GM20000 (cell line): Measurements from ENCODE around the gene ANTXR2.

Experiments used
- DNase-seq: peaks from one replicate; pipeline ENCODE4 v3.0.0; 2012; ENCODE audit warnings: low spot score
- CTCF ChIP-seq: IDR thresholded peaks from 2 replicates; pipeline ENCODE4 v1.5.1; 2012; ENCODE audit warnings: mild to moderate bottlenecking, control low read depth; ENCODE audit errors: extremely low read depth, missing control alignments

Gene ANTXR2

GRCh38 chr4:80091688-80092087 lies 18.7 kb upstream of the ANTXR2 start:
- DNase-seq, result no peak
- TF ChIP-seq CTCF, result no peak

DNA sequence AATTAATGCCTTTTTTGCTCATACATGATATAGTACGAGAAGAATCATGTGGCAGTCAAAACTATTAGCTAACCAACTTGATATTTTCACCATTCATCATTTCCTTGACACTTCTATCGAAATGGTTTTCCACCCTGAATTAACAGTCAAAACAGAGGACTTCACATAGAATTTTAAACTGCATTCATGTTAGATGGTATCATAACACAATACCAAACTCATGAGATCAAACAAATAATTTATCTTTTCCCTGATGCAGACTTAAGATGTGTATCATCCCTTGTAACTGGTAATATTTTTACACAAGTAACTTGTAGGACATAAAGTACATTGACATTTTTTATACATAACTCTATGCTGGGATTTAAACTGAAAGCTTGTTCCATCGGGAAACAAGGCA lies 18.2 kb upstream of the ANTXR2 start:
- no peak for DNase-seq
- no peak for TF ChIP-seq CTCF

- DNase-seq, result no peak
- TF ChIP-seq CTCF, result no peak
Observed at GRCh38 chr4:80090090-80090489, 17.1 kb upstream of the ANTXR2 start.

DNA sequence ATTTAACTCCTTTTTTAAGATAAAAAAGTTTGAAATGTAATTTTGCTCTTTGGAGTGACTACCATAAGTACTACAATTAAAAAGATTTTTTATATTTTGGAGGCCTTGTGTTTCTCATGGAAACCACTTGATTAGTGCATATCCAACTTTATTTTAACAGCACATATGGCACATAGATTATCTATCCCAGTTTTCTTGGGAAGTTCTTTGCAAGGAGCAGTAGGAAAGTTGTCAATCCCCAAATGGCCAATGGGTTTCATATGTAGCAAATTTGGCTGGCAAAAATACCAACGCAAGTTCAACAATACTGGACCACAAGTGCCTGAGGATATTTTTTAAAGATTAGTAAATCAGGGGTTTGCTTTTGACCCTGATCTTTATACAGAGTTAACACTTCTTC lies 15.4 kb upstream of the ANTXR2 start:
- no peak for DNase-seq
- no peak for TF ChIP-seq CTCF

DNA sequence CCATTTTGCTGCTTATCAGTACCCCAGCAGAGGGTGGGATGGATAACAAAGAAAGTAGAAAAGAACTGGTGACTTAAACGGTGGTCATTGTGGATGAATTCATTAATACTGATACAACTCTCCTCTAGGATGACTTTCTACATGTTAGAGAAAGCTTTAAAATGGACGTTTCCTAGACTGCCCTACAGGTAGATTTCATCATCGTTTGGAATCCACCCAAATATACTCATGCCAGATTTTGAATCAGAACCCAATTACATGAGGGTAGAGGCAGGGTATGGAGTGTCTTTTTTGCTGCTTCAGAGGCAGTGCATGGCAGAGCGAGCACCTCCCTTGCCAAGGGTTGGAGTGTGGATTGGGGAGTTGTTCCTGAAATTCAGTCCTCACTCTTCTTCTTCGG lies 13.3 kb upstream of the ANTXR2 start:
- DNase-seq, result no peak
- no peak for TF ChIP-seq CTCF

- no peak for TF ChIP-seq CTCF
Observed at GRCh38 chr4:80085081-80085480, 12.1 kb upstream of the ANTXR2 start.

DNA sequence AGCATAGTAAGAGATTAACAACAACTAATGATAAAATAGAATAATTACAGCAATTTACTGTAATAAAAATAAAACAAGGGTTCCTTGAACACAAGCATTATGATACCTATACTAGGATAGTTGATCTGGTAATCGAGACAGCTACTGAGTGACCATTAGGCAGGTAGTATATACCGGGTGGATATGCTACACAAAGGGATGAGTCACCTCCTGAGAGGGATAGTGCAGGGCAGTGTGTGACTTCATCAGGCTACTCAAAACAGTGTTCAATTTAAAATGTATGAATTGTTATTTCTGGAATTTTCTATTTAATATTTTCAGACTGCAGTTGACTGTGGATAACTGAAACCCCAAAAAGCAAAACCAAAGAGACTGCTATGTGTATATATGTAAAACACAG lies 9.7 kb upstream of the ANTXR2 start:
- DNase-seq, result no peak
- TF ChIP-seq CTCF, result no peak

More at GRCh38 chr4:80085081-80085480, 12.1 kb upstream of the ANTXR2 start:
- no peak for DNase-seq
